ENCODE measurements around the gene KAZALD1. TPM values are rescaled to one million over a fixed set of nuclear protein-coding genes. Genes with fewer than 3 reads are reported as not detected.

Gene KAZALD1, protein sequence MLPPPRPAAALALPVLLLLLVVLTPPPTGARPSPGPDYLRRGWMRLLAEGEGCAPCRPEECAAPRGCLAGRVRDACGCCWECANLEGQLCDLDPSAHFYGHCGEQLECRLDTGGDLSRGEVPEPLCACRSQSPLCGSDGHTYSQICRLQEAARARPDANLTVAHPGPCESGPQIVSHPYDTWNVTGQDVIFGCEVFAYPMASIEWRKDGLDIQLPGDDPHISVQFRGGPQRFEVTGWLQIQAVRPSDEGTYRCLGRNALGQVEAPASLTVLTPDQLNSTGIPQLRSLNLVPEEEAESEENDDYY
- 1 to 10 TPM; 1.0 to 4.0 (median 2.6) TPM for total RNA-seq

GRCh38 chr10:101061624-101062231 is at the start of gene KAZALD1:
Gene KAZALD1, plus strand, starts transcription at chr10:101061989. Its CDS starts 604 bp downstream, at chr10:101062593.
- TF ChIP-seq, protein P1, sequence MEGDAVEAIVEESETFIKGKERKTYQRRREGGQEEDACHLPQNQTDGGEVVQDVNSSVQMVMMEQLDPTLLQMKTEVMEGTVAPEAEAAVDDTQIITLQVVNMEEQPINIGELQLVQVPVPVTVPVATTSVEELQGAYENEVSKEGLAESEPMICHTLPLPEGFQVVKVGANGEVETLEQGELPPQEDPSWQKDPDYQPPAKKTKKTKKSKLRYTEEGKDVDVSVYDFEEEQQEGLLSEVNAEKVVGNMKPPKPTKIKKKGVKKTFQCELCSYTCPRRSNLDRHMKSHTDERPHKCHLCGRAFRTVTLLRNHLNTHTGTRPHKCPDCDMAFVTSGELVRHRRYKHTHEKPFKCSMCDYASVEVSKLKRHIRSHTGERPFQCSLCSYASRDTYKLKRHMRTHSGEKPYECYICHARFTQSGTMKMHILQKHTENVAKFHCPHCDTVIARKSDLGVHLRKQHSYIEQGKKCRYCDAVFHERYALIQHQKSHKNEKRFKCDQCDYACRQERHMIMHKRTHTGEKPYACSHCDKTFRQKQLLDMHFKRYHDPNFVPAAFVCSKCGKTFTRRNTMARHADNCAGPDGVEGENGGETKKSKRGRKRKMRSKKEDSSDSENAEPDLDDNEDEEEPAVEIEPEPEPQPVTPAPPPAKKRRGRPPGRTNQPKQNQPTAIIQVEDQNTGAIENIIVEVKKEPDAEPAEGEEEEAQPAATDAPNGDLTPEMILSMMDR (IDR thresholded peaks at IDR 0.05): no peak
- TF ChIP-seq POLR2A (IDR thresholded peaks at IDR 0.05; ENCODE audit: low read depth) (no peak), POLR2AphosphoS5 (IDR thresholded peaks at IDR 0.05) (no peak), EP300 (IDR thresholded peaks at IDR 0.05) (no peak)
- DNase-seq (ENCODE audit: extremely low spot score): no peak
- Histone ChIP-seq H3K9me3 (no peaks in the 10 kb centered on the region), H3K27ac (replicated peaks in 1 of 4) (peak within 1 kb of the TSS; percentile 91 to 97 (median 94)), H3K36me3 (no peaks in the 10 kb centered on the region), H3K4me1 (peaks cover 40 to 63% (median 55%) of the 10 kb centered on the region in 4 donors), H3K4me3 (peak within 1 kb of the TSS; percentile 69 to 82 (median 80)), H3K27me3 (peaks cover 0 to 47% (median 28%) of the 10 kb centered on the region in 4 donors)
- 60% methylated on average over 23 of the region's 31 CpGs for WGBS
- intact Hi-C loops (cut with DNase I): loop anchor here (2.0 kb wide), 1 partner anchor 79 kb away; no protein-coding TSS in a partner anchor

GRCh38 chr10:101012525-101013364 is 49.0 kb upstream of the KAZALD1 start:
- H3K27ac ChIP-seq (replicated peaks in 1 of 4): peak overlapping the region; percentile 42 to 72 (median 58)
- no peak for DNase-seq (ENCODE audit: extremely low spot score)
- WGBS: 16% methylated on average over 14 of the region's 14 CpGs
- TF ChIP-seq POLR2AphosphoS5 (IDR thresholded peaks at IDR 0.05): peak; percentile 69 to 80
- no peak for TF ChIP-seq EP300 (IDR thresholded peaks at IDR 0.05)
- TF ChIP-seq, protein P1 (IDR thresholded peaks at IDR 0.05): peak; percentile 88 to 94 (median 90)
- H3K36me3 ChIP-seq: no peaks in the 10 kb centered on the region
- H3K9me3 ChIP-seq: no peaks in the 10 kb centered on the region
- H3K4me3 ChIP-seq: peak overlapping the region in 1 of 4 donors; percentile 5
- peaks cover 32 to 47% (median 45%) of the 10 kb centered on the region in 4 donors for H3K4me1 ChIP-seq
- intact Hi-C loops (cut with DNase I): loop anchor here (2.0 to 10.0 kb wide), 2 partner anchors 16 to 48 kb away; partner anchors contain the start of gene SEMA4G
- peaks cover 0 to 22% (median 0%) of the 10 kb centered on the region in 4 donors for H3K27me3 ChIP-seq

- H3K4me1 ChIP-seq: peaks cover 28 to 45% (median 40%) of the 10 kb centered on the region in 4 donors
These were observed 48.4 kb upstream of the KAZALD1 start for GRCh38 chr10:101013365-101013825.

More at GRCh38 chr10:101013365-101013825, 48.4 kb upstream of the KAZALD1 start:
- H3K36me3 ChIP-seq: no peaks in the 10 kb centered on the region
- DNase-seq (ENCODE audit: extremely low spot score): no peak
- H3K4me3 ChIP-seq: peak overlapping the region in 1 of 4 donors; percentile 5
- TF ChIP-seq EP300 (IDR thresholded peaks at IDR 0.05): no peak
- TF ChIP-seq POLR2AphosphoS5 (IDR thresholded peaks at IDR 0.05): no peak
- TF ChIP-seq, protein P1 (IDR thresholded peaks at IDR 0.05): no peak
- no peak for TF ChIP-seq POLR2A (IDR thresholded peaks at IDR 0.05; ENCODE audit: low read depth)
- H3K9me3 ChIP-seq: no peaks in the 10 kb centered on the region
- intact Hi-C loops (cut with DNase I): loop anchor here (2.0 to 10.0 kb wide), 2 partner anchors 17 to 49 kb away; partner anchors contain the start of gene SEMA4G
- H3K27ac ChIP-seq (replicated peaks in 1 of 4): peak overlapping the region; percentile 42 to 72 (median 58)
- whole genome bisulfite sequencing: 52% methylated on average over 9 of the region's 9 CpGs
- H3K27me3 ChIP-seq: peaks cover 0 to 28% (median under 1%) of the 10 kb centered on the region in 4 donors
